Esophagus squamous epithelium (tissue), 5 donors: ENCODE data around the gene S100A8. TPM values are rescaled to one million over a fixed set of nuclear protein-coding genes. Genes with fewer than 3 reads are reported as not detected.
A peak's percentile ranks its signal among the peaks of the same experiment; 100 is the strongest.
"Not testable (repeated sequence)": the region's sequence is repeated elsewhere in the genome, so short reads cannot be mapped to it uniquely, and the experiment has no call there.

ENCODE experiments used
- DNase-seq: peaks from one replicate; lab custom pipeline; 2025; lab: John Stamatoyannopoulos, UW
- H3K27ac ChIP-seq, 4 donors: fragments of 200-600 bp; sonication (generic); one replicate each; pipeline ENCODE4 v1.5.1; 2016 to 2019; ENCODE audit warnings: mild to moderate bottlenecking in 1 of 4
- H3K27me3 ChIP-seq, 4 donors: fragments of 200-600 bp; sonication (generic); 1 replicate in 3 of 4; 2 replicates in 1 of 4; pipeline versions ENCODE4 v1.5.1 to v1.6.0; 2017 to 2021; ENCODE audit warnings: antibody characterized with exemption in 1 of 4
- H3K36me3 ChIP-seq, 3 donors: fragments of 200-600 bp; sonication (generic); one replicate each; pipeline ENCODE4 v1.5.1; 2016 to 2019
- H3K4me1 ChIP-seq, 3 donors: fragments of 200-600 bp; sonication (generic); one replicate each; pipeline ENCODE4 v1.5.1; 2017 to 2019
- H3K4me3 ChIP-seq, 4 donors: fragments of 200-600 bp; sonication (generic); 1 replicate in 3 of 4; 2 replicates in 1 of 4; pipeline ENCODE4 v1.5.1; 2016 to 2019; ENCODE audit warnings: mild to moderate bottlenecking in 2 of 4, moderate library complexity in 1 of 4
- H3K9me3 ChIP-seq, 3 donors: fragments of 200-600 bp; sonication (generic); one replicate each; pipeline ENCODE4 v1.5.1; 2016 to 2019
- CTCF ChIP-seq, 6 experiments: fragments of 450-650 bp in 4 of 6; fragments of 200-600 bp in 2 of 6; sonication (generic) in 2 of 6; IDR thresholded peaks; one replicate each; pipeline ENCODE4 v1.5.1; 2016 to 2019; ENCODE audit warnings: antibody characterized with exemption in 6 of 6, mild to moderate bottlenecking in 4 of 6, moderate library complexity in 4 of 6
- POLR2A ChIP-seq, 4 donors: fragments of 450-650 bp; IDR thresholded peaks; one replicate each; pipeline ENCODE4 v1.6.1; 2017; ENCODE audit warnings: antibody characterized with exemption in 4 of 4, mild to moderate bottlenecking in 4 of 4, moderate library complexity in 3 of 4
- whole genome bisulfite sequencing, 2 donors: methylation state at CpG; one replicate each; pipeline ENCODE4 v1.1.5; 2018; 5-methylcytosine and 5-hydroxymethylcytosine counted together
- intact Hi-C: fragments of 100-400 bp; cut with DNase I; formaldehyde crosslinking; loops from one replicate; pipeline ENCODE4 v1.15.0; 2022
- total RNA-seq, 4 donors: library from RNA; depleted of rRNA; stranded (reverse); fragments of >200 nt; gene quantifications; one replicate each; pipeline ENCODE4 v1.1.0, GENCODE V29; 2016
- donor health status: DM: yes; HTN: yes; CAD: no.

Gene S100A8
- total RNA-seq, 4 donors from 2014 or later = 4,308 to 17,245 (median 15,998) TPM

DNA sequence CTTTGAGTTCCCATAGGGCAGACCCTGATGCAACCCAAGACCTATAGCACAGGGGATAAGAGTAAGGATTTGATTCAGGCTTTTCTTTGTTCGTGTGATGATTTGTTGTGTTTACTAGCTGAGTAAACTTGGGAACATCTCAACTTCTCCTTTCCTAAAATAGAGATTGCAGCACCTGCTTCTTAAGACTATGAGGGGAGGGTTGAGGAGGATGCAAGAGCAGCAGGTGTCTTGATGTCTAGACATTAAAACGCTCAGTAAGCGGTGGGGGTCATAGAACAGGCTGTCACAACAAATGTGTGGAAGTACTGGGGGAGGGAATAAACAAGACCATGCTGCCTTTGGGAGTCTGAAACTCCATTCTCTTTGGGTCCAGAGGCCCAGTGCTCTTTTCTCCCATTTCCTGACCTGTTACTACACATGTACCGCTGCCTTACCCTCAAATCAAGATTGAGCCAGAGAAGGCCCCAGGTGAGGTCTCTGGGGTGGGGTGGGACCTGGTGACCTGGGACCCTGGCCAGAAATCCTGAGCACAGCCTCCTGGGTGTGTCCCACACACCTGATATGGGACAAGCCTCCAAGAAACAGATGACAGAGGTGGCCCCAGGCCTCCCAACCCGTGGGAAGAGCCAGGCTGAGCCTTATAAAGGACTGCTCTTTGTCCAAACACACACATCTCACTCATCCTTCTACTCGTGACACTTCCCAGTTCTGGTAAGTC is 25.1 kb upstream of the S100A8 start, which contains the start of gene S100A7A:
S100A7A (plus strand) TSS at position 671 of the 721 bp plus-strand sequence. CDS start 1,563 bp downstream, outside the sequence.
- Histone ChIP-seq H3K36me3 (no peaks in the 10 kb centered on the region), H3K4me1 (peaks cover 0 to 13% (median 0%) of the 10 kb centered on the region in 3 donors), H3K4me3 (no peak within 1 kb of the TSS), H3K27me3 (peaks cover 0 to 31% (median 0%) of the 10 kb centered on the region in 4 donors), H3K27ac (peak within 1 kb of the TSS in 1 of 4 donors; percentile 34), H3K9me3 (peaks cover 0 to 10% (median 0%) of the 10 kb centered on the region in 3 donors)
- DNase-seq = no peak
- intact Hi-C loops = no loop called here
- TF ChIP-seq POLR2A (IDR thresholded peaks at IDR 0.05) (no peak), CTCF (IDR thresholded peaks at IDR 0.05) (no peak)
- 31 to 44% methylated on average over 6 of the region's 6 CpGs for WGBS, 2 donors

DNA sequence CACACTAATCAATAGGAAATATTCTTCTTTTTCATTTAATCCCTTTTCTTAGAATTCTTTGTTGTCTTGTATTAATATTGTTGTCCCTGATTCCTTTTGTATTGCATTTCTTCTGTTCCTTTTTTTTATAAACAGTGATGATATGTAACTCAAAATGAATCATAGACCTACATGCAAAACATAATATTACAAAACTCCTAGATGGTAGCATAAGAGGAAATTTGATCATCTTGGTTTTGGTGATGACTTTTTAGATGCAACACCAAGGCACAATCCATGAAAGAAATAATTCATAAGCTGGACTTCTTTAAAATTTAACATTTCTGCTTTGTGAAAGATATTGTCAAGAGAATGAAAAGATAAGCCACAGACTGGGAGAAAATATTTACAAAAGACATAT is 23.1 kb upstream of the S100A8 start:
- Histone ChIP-seq H3K27me3 (peaks cover 0 to 12% (median 0%) of the 10 kb centered on the region in 4 donors), H3K4me1 (peaks cover 0 to 13% (median 0%) of the 10 kb centered on the region in 3 donors)
- DNase-seq, H3K36me3 ChIP-seq, H3K27ac ChIP-seq, H3K9me3 ChIP-seq, H3K4me3 ChIP-seq, intact Hi-C loops: not testable (repeated sequence)

GRCh38 chr1:153407274-153407673 is 16.4 kb upstream of the S100A8 start:
- intact Hi-C loops, H3K4me3 ChIP-seq, H3K36me3 ChIP-seq, H3K27ac ChIP-seq, DNase-seq, H3K4me1 ChIP-seq, H3K9me3 ChIP-seq: not testable (repeated sequence)
- peaks cover 0 to 24% (median 0%) of the 10 kb centered on the region in 4 donors for H3K27me3 ChIP-seq
- WGBS, 2 donors = 83 to 100% methylated on average over 1 to 3 of the region's 11 CpGs

GRCh38 chr1:153405825-153406599 is 15.1 kb upstream of the S100A8 start:
- WGBS, 2 donors = 71 to 95% methylated on average over 2 to 4 of the region's 6 CpGs
- H3K36me3 ChIP-seq, H3K27ac ChIP-seq, DNase-seq, H3K4me3 ChIP-seq, H3K9me3 ChIP-seq, intact Hi-C loops, H3K4me1 ChIP-seq: not testable (repeated sequence)
- peaks cover 0 to 24% (median 0%) of the 10 kb centered on the region in 4 donors for H3K27me3 ChIP-seq

GRCh38 chr1:153404768-153405167 is 13.9 kb upstream of the S100A8 start:
- no peaks in the 10 kb centered on the region for H3K36me3 ChIP-seq
- peak; percentile 23 to 71 (median 56) for TF ChIP-seq CTCF (IDR thresholded peaks at IDR 0.05)
- TF ChIP-seq POLR2A (IDR thresholded peaks at IDR 0.05) = no peak
- H3K27ac ChIP-seq = no peak overlapping the region
- no peak overlapping the region for H3K4me3 ChIP-seq
- DNase-seq = no peak
- no peaks in the 10 kb centered on the region for H3K9me3 ChIP-seq
- intact Hi-C loops = no loop called here
- H3K27me3 ChIP-seq = peaks cover 0 to 24% (median 0%) of the 10 kb centered on the region in 4 donors
- peaks cover 0 to 5% (median 0%) of the 10 kb centered on the region in 3 donors for H3K4me1 ChIP-seq
- WGBS, 2 donors = 32 to 56% methylated on average over 8 to 15 of the region's 15 CpGs

- DNase-seq = no peak
- no peaks in the 10 kb centered on the region for H3K36me3 ChIP-seq
- H3K4me3 ChIP-seq = no peak overlapping the region
- TF ChIP-seq CTCF (IDR thresholded peaks at IDR 0.05) (no peak), POLR2A (IDR thresholded peaks at IDR 0.05) (no peak)
- peaks cover 0 to 24% (median 0%) of the 10 kb centered on the region in 4 donors for H3K27me3 ChIP-seq
- WGBS, 2 donors = 76 to 88% methylated on average over 6 to 7 of the region's 7 CpGs
- H3K4me1 ChIP-seq = peaks cover 0 to 11% (median 0%) of the 10 kb centered on the region in 3 donors
- no peaks in the 10 kb centered on the region for H3K9me3 ChIP-seq
- intact Hi-C loops = no loop called here
- no peak overlapping the region for H3K27ac ChIP-seq
Observed at GRCh38 chr1:153404086-153404635, 13.3 kb upstream of the S100A8 start.
